Measurements from ENCODE around the gene HPCAL1.
"Not testable (repeated sequence)": the region's sequence is repeated elsewhere in the genome, so short reads cannot be mapped to it uniquely, and the experiment has no call there.

HPCAL1 gene

DNA sequence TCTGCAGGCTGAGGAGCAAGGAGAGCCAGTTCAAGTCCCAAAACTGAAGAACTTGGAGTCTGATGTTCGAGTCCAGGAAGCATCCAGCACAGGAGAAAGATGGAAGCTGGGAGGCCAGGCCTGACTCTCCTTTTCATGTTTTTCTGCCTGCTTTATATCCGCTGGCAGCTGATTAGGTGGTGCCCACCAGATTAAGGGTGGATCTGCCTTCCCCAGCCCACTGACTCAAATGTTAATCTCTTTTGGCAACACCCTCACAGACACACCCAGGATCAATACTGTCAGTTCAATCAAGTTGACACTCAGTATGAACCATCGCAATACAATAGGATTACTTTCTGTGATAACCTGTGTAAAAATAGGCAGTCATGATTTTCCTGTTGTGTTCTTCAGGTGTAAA is 154.5 kb downstream of the HPCAL1 start:
- H3K36me3 ChIP-seq (ENCODE audit: insufficient read depth, low read length); H3K27ac ChIP-seq (ENCODE audit: low read depth, low read length); H2AFZ ChIP-seq (ENCODE audit: low read length, unreplicated experiment); H3K4me3 ChIP-seq (ENCODE audit: low read depth, low read length); H3K27me3 ChIP-seq (ENCODE audit: insufficient read depth, low read length); H3K79me2 ChIP-seq (ENCODE audit: control insufficient read depth, insufficient read depth, low read length, unreplicated experiment): not testable (repeated sequence)
- peaks cover 19% of the 10 kb centered on the region for H3K4me1 ChIP-seq (ENCODE audit: control insufficient read depth, insufficient read depth, low read length, unreplicated experiment)

DNA sequence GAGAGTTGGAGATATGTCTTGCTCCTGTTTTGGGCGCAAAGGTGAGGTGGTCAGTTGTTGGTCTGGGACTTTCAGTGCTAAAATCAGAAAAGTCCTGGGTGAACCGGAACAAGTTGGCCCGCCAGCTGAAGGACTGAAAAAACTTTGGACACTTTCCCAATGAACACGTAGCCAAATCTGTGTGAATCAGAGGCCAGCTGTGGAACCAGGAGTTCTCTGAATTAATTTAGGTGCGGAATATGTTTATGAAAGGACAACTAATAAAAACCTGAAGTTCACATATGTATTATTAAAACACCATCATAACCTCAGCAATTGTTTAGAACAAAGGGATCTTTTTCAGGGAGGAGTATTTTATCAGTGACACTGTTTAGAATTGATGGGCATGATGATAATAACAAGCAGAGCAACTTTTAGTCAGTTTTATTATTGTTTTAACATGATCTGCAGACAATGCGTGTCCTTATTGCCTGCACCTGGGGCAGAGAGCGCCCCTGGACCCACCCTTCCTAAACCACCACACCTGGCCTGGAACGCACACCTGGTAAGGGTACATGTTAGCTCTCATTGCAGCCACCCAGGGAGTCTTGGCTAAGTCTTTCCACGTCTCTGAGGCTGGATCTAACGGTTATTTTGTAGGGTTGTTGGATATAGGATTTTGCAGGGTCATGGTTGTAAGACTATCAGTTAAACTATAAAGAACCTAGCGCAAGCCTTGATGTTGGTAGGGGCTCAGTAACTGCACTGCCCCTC is 155.3 kb downstream of the HPCAL1 start:
- Histone ChIP-seq H3K4me3 (ENCODE audit: low read depth, low read length) (no peak overlapping the region), H3K4me1 (ENCODE audit: control insufficient read depth, insufficient read depth, low read length, unreplicated experiment) (peaks cover 11% of the 10 kb centered on the region), H3K27me3 (ENCODE audit: insufficient read depth, low read length) (no peaks in the 10 kb centered on the region), H3K36me3 (ENCODE audit: insufficient read depth, low read length) (no peaks in the 10 kb centered on the region), H3K79me2 (ENCODE audit: control insufficient read depth, insufficient read depth, low read length, unreplicated experiment) (no peaks in the 10 kb centered on the region), H3K27ac (ENCODE audit: low read depth, low read length) (no peak overlapping the region), H2AFZ (ENCODE audit: low read length, unreplicated experiment) (peak overlapping the region; percentile 82)

DNA sequence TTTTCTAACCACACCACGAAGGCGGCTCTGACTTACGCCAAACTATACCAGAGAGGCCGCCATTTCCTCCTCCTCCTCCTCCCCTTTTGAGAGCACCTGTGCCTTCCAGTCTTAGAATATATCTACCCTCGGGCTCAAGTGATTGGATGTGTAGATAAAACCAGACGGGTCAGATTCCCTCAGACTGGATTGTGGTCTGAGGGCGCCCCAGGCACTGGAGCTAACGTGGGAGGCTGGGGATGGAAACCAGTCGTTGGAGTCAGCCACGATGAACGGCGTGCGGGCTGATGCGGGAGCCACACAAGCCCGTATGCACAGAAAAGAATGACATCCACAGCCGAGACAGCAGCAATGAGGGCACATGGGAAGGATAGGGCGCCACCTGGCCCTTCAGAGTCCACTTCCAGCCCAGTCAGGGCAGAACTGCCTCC is 157.7 kb downstream of the HPCAL1 start:
- H3K27ac ChIP-seq (ENCODE audit: low read depth, low read length), result no peak overlapping the region

DNA sequence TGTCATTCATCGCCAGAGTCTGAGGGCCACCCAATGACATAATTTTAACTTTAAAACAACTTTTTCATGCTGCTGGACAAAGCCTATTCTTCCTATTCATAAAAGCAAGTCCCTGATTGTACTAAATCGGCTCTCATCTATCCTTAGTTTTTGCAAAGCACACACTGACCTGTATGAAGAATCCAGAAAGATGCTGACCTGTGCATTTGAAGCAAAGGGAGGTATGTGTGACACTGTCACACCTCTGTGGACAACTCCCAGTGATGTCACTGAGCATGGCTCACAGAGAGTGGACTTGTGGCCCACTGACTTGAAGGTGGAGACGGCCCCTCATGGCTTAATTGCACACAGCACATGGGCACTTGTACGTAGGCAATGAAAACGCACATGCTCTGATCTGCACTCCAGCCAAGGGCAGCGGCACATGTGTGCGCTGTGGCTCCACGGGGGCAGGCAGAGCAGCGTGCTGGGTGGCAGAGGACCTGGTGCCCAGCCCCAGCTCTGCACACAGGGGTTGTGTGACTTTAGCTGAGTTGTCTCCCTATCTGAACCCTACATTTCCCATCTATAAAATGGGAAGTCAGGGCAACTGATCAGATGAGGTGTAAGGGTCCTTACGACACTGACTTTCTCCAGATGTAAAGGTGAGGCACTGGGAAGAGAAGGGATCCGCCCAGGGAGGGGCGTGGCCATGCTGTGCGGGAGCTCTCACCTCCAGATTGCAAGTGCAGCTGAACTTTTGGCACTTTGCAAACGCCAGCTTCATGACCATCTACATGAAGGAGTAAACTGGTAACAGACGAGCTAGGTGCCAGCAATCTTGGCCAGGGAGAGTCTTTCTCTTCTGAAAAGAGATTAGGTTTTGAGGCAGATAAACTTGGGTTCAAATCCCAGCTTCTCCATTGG is 159.7 kb downstream of the HPCAL1 start:
- H3K36me3 ChIP-seq (ENCODE audit: insufficient read depth, low read length), result no peaks in the 10 kb centered on the region
- no peaks in the 10 kb centered on the region for H3K27me3 ChIP-seq (ENCODE audit: insufficient read depth, low read length)
- H3K79me2 ChIP-seq (ENCODE audit: control insufficient read depth, insufficient read depth, low read length, unreplicated experiment), result no peaks in the 10 kb centered on the region
- no peak overlapping the region for H3K27ac ChIP-seq (ENCODE audit: low read depth, low read length)
- no peak overlapping the region for H3K4me3 ChIP-seq (ENCODE audit: low read depth, low read length)
- H3K4me1 ChIP-seq (ENCODE audit: control insufficient read depth, insufficient read depth, low read length, unreplicated experiment), result peaks cover 11% of the 10 kb centered on the region
- no peak overlapping the region for H2AFZ ChIP-seq (ENCODE audit: low read length, unreplicated experiment)

More for the DNA sequence above, 157.7 kb downstream of the HPCAL1 start:
- Histone ChIP-seq H3K4me1 (ENCODE audit: control insufficient read depth, insufficient read depth, low read length, unreplicated experiment) (peaks cover 11% of the 10 kb centered on the region), H2AFZ (ENCODE audit: low read length, unreplicated experiment) (no peak overlapping the region), H3K27me3 (ENCODE audit: insufficient read depth, low read length) (no peaks in the 10 kb centered on the region), H3K79me2 (ENCODE audit: control insufficient read depth, insufficient read depth, low read length, unreplicated experiment) (no peaks in the 10 kb centered on the region), H3K4me3 (ENCODE audit: low read depth, low read length) (no peak overlapping the region), H3K36me3 (ENCODE audit: insufficient read depth, low read length) (no peaks in the 10 kb centered on the region)

DNA sequence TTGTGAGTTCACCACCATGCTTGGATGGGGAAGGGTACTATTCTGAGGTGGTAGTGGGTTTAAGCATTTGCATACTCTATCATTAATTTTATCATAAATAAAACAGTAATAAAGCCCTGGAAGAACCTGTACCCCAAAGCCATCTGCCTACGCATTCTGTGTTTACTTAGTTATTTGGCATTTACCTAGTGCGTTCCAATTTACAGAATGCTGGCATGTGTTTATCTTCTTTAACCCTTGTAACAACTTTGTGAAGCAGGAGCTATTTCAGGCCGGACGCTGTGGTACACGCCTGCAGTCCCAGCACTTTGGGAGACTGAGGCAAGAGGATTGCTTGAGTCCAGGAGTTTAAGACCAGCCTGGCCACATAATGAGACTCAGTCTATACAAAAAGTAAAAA is 163.2 kb downstream of the HPCAL1 start:
- Histone ChIP-seq H3K27me3 (ENCODE audit: insufficient read depth, low read length) (no peaks in the 10 kb centered on the region), H3K4me3 (ENCODE audit: low read depth, low read length) (no peak overlapping the region), H3K4me1 (ENCODE audit: control insufficient read depth, insufficient read depth, low read length, unreplicated experiment) (no peaks in the 10 kb centered on the region), H3K36me3 (ENCODE audit: insufficient read depth, low read length) (no peaks in the 10 kb centered on the region), H3K27ac (ENCODE audit: low read depth, low read length) (no peak overlapping the region), H2AFZ (ENCODE audit: low read length, unreplicated experiment) (no peak overlapping the region), H3K79me2 (ENCODE audit: control insufficient read depth, insufficient read depth, low read length, unreplicated experiment) (no peaks in the 10 kb centered on the region)

DNA sequence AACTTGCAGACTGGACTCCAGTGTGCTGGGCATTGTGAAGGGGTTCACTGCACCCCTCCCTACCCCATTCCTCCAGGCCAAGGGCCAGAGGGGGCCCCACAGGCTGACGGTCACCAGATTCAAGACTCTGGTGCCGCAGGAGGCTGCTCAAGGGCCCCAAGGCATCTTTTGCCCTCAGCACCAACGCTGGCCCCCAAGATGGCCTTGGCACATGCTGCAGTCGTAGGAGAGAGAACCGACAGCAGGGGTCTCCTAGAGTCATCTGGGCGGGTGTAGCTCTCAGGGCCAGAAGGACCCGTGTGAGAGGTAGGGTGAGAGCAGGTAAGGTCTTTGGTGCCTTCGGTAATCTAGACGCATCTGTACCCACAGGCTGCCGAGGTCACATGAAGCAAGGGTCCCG is 164.1 kb downstream of the HPCAL1 start:
- Histone ChIP-seq H3K27me3 (ENCODE audit: insufficient read depth, low read length) (no peaks in the 10 kb centered on the region), H3K36me3 (ENCODE audit: insufficient read depth, low read length) (no peaks in the 10 kb centered on the region), H3K4me3 (ENCODE audit: low read depth, low read length) (no peak overlapping the region), H3K4me1 (ENCODE audit: control insufficient read depth, insufficient read depth, low read length, unreplicated experiment) (no peaks in the 10 kb centered on the region), H3K79me2 (ENCODE audit: control insufficient read depth, insufficient read depth, low read length, unreplicated experiment) (no peaks in the 10 kb centered on the region), H2AFZ (ENCODE audit: low read length, unreplicated experiment) (no peak overlapping the region), H3K27ac (ENCODE audit: low read depth, low read length) (no peak overlapping the region)

DNA sequence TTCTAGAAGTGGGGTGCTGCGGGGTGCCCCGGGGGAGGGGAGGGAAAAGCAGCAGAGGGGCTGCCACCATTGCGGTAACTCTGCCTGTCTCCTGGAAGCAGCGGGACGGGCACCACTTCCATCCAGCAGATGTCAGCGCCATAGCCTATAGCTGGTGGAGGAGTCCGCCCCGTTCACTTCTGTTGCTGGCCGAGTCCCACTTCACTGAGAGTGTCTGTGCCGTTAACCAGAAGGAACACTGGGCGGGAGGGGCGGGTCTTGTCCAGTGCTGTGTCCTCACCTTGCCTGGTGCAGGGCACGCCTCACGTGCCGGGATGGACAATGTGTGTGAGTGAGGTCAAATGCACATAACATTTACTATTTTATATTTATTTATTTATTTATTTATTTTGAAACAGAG is 164.7 kb downstream of the HPCAL1 start:
- H3K27ac ChIP-seq (ENCODE audit: low read depth, low read length), result no peak overlapping the region
- H2AFZ ChIP-seq (ENCODE audit: low read length, unreplicated experiment), result no peak overlapping the region
- H3K79me2 ChIP-seq (ENCODE audit: control insufficient read depth, insufficient read depth, low read length, unreplicated experiment), result no peaks in the 10 kb centered on the region
- no peaks in the 10 kb centered on the region for H3K36me3 ChIP-seq (ENCODE audit: insufficient read depth, low read length)
- no peak overlapping the region for H3K4me3 ChIP-seq (ENCODE audit: low read depth, low read length)
- H3K4me1 ChIP-seq (ENCODE audit: control insufficient read depth, insufficient read depth, low read length, unreplicated experiment), result no peaks in the 10 kb centered on the region
- no peaks in the 10 kb centered on the region for H3K27me3 ChIP-seq (ENCODE audit: insufficient read depth, low read length)

DNA sequence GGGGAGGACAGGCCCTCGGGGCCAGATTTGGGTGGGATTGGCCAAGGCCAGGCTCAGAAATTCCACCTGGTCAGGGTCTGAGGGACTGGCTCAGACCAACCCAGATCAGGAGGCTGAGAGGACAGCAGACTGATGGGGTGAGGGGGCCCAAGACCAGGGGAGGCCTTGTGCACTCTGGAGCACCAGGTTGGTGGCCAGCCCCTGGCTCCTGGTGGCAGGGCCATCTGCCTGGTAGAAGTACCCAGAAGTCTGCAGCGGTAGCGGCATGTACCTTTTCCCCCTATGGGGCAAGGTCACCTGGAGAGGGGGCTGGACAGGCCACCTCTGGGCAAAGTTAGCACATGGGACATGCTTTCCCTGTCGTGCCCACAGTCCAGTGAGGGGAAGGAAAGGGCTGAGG is 166.6 kb downstream of the HPCAL1 start:
- Histone ChIP-seq H3K36me3 (ENCODE audit: insufficient read depth, low read length) (no peaks in the 10 kb centered on the region), H3K4me1 (ENCODE audit: control insufficient read depth, insufficient read depth, low read length, unreplicated experiment) (no peaks in the 10 kb centered on the region), H3K27me3 (ENCODE audit: insufficient read depth, low read length) (no peaks in the 10 kb centered on the region), H2AFZ (ENCODE audit: low read length, unreplicated experiment) (no peak overlapping the region), H3K4me3 (ENCODE audit: low read depth, low read length) (no peak overlapping the region), H3K79me2 (ENCODE audit: control insufficient read depth, insufficient read depth, low read length, unreplicated experiment) (no peaks in the 10 kb centered on the region), H3K27ac (ENCODE audit: low read depth, low read length) (no peak overlapping the region)

DNA sequence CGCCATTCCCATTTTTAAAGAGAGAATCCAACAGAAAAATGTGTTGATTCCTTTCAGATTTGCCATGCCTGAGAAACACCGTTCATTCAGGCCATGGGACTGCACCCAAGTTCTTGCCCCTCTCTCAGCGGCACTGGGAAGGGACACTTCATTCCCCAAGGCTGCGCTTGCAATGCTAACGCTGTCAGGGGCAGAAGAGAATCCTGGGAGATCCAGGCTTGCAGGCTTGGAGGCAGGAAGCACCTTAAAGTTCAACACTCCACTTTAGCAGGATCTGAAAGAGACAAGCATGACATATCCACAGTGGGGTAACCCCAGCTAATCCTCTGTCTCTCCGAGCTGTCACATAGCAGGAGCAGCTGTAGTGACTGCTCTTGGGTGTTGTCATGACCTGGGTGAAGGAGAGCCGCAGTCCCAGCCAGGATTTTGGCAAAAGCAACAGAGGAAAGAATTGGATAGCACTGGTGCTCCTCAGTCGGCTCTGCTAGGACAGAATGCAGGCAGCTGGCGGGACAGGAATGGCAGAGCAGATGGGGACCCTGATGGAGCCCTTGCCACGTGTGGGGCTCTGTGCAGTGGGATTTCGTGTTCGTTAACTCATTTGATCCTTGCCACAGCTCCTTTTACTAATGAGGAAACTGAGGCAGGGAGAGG is 167.4 kb downstream of the HPCAL1 start:
- H3K27me3 ChIP-seq (ENCODE audit: insufficient read depth, low read length), result no peaks in the 10 kb centered on the region
- no peaks in the 10 kb centered on the region for H3K79me2 ChIP-seq (ENCODE audit: control insufficient read depth, insufficient read depth, low read length, unreplicated experiment)
- no peak overlapping the region for H3K4me3 ChIP-seq (ENCODE audit: low read depth, low read length)
- H3K36me3 ChIP-seq (ENCODE audit: insufficient read depth, low read length), result no peaks in the 10 kb centered on the region
- H2AFZ ChIP-seq (ENCODE audit: low read length, unreplicated experiment), result no peak overlapping the region
- no peak overlapping the region for H3K27ac ChIP-seq (ENCODE audit: low read depth, low read length)
- no peaks in the 10 kb centered on the region for H3K4me1 ChIP-seq (ENCODE audit: control insufficient read depth, insufficient read depth, low read length, unreplicated experiment)

DNA sequence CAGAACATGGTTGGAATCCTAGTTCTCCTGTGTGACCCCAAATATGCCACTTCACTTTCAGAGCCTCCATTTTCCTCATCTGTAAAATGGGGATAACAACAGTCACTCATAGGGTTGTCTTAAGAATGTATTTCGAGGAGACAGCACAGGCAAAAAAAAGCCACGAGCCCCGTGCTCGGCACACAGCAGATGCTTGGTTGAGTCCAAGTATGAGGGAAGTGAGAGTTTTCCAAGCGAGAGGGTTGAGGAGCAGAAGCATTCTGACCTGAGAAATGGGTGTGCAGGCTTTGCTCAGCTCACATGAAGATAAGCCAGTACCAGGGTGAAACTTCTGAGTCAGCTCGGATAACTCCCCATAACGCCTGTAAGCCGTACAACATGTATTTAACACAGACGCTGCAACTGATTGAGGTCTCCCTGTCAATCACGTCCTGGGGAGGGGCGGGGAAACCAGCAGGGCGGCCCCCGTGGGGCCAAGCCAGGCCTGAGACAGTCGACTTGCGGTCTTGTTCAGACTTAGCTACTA is 168.4 kb downstream of the HPCAL1 start:
- Histone ChIP-seq H3K27ac (ENCODE audit: low read depth, low read length) (no peak overlapping the region), H3K27me3 (ENCODE audit: insufficient read depth, low read length) (no peaks in the 10 kb centered on the region), H3K36me3 (ENCODE audit: insufficient read depth, low read length) (no peaks in the 10 kb centered on the region), H3K79me2 (ENCODE audit: control insufficient read depth, insufficient read depth, low read length, unreplicated experiment) (no peaks in the 10 kb centered on the region), H3K4me3 (ENCODE audit: low read depth, low read length) (no peak overlapping the region), H3K4me1 (ENCODE audit: control insufficient read depth, insufficient read depth, low read length, unreplicated experiment) (no peaks in the 10 kb centered on the region), H2AFZ (ENCODE audit: low read length, unreplicated experiment) (no peak overlapping the region)
